Non-pigmented ciliary epithelial cell (primary cell): ENCODE measurements around the gene MYLIP.
"Not testable (repeated sequence)": the region's sequence is repeated elsewhere in the genome, so short reads cannot be mapped to it uniquely, and the experiment has no call there.

Source experiments
- DNase-seq: peaks from one replicate; pipeline ENCODE4 v3.0.0-alpha.2; 2010; ENCODE audit warnings: low read depth

MYLIP gene

GRCh38 chr6:16174416-16175078 lies 45.7 kb downstream of the MYLIP start:
- no peak for DNase-seq

GRCh38 chr6:16176600-16176999 lies 47.7 kb downstream of the MYLIP start:
- DNase-seq, result not testable (repeated sequence)

GRCh38 chr6:16177881-16178280 lies 49.0 kb downstream of the MYLIP start:
- DNase-seq, result no peak

- DNase-seq, result no peak
These were observed 49.5 kb downstream of the MYLIP start for GRCh38 chr6:16178351-16178750.

GRCh38 chr6:16179063-16179462 lies 50.2 kb downstream of the MYLIP start:
- no peak for DNase-seq

- DNase-seq, result no peak
These were observed 51.1 kb downstream of the MYLIP start for GRCh38 chr6:16179970-16180431.

GRCh38 chr6:16180696-16181438 lies 52.0 kb downstream of the MYLIP start:
- no peak for DNase-seq

GRCh38 chr6:16181439-16182297 lies 52.8 kb downstream of the MYLIP start:
- no peak for DNase-seq

GRCh38 chr6:16183187-16183664 lies 54.3 kb downstream of the MYLIP start:
- no peak for DNase-seq

- DNase-seq, result no peak
These were observed 55.2 kb downstream of the MYLIP start for GRCh38 chr6:16184129-16184528.

- no peak for DNase-seq
These were observed 55.7 kb downstream of the MYLIP start for GRCh38 chr6:16184551-16184950.

GRCh38 chr6:16187176-16187575 lies 58.3 kb downstream of the MYLIP start:
- DNase-seq, result no peak

GRCh38 chr6:16190214-16190613 lies 61.3 kb downstream of the MYLIP start:
- no peak for DNase-seq

- no peak for DNase-seq
These were observed 67.5 kb downstream of the MYLIP start for GRCh38 chr6:16196260-16196983.

GRCh38 chr6:16196984-16197546 lies 68.2 kb downstream of the MYLIP start:
- no peak for DNase-seq
